GM23248 (cell line): Measurements from ENCODE around the gene PLXND1. TPM values are rescaled to one million over a fixed set of nuclear protein-coding genes. Genes with fewer than 3 reads are reported as not detected.

Experiments used
- DNase-seq: peaks from one replicate; pipeline ENCODE4 v3.0.0-alpha.2; 2015
- H2AFZ ChIP-seq: fragments of 200-600 bp; sonication (generic); 2 replicates; pipeline ENCODE4 v1.6.1; 2016; ENCODE audit warnings: antibody characterized with exemption
- H3F3A ChIP-seq: fragments of 200-600 bp; sonication (generic); 2 replicates; pipeline ENCODE4 v1.6.1; 2016; ENCODE audit warnings: mild to moderate bottlenecking, antibody characterized with exemption, mixed run types; ENCODE audit not compliant: insufficient read depth
- H3K27ac ChIP-seq: fragments of 200-600 bp; sonication (generic); 2 replicates; pipeline ENCODE4 v1.5.1; 2016; ENCODE audit warnings: mild to moderate bottlenecking
- H3K27me3 ChIP-seq: fragments of 200-600 bp; sonication (generic); replicated peaks from 2 replicates; pipeline ENCODE4 v1.6.1; 2016; ENCODE audit warnings: mild to moderate bottlenecking; ENCODE audit not compliant: insufficient read depth
- H3K36me3 ChIP-seq: fragments of 200-600 bp; sonication (generic); 2 replicates; pipeline ENCODE4 v1.6.1; 2016; ENCODE audit warnings: low read depth, mild to moderate bottlenecking
- H3K4me1 ChIP-seq: fragments of 200-600 bp; sonication (generic); 2 replicates; pipeline ENCODE4 v1.6.1; 2016; ENCODE audit warnings: mild to moderate bottlenecking; ENCODE audit not compliant: insufficient read depth
- H3K4me2 ChIP-seq: fragments of 200-600 bp; sonication (generic); one replicate; pipeline ENCODE4 v1.6.1; 2016; ENCODE audit warnings: mild to moderate bottlenecking; ENCODE audit not compliant: unreplicated experiment
- H3K4me3 ChIP-seq: fragments of 200-600 bp; sonication (generic); 2 replicates; pipeline ENCODE4 v1.5.1; 2016; ENCODE audit warnings: mild to moderate bottlenecking
- H3K79me2 ChIP-seq: fragments of 200-600 bp; sonication (generic); 2 replicates; pipeline ENCODE4 v1.6.1; 2016; ENCODE audit warnings: mild to moderate bottlenecking; ENCODE audit not compliant: insufficient read depth
- H3K9ac ChIP-seq: fragments of 200-600 bp; sonication (generic); 2 replicates; pipeline ENCODE4 v1.6.1; 2016; ENCODE audit warnings: mild to moderate bottlenecking
- H3K9me2 ChIP-seq: fragments of 200-600 bp; sonication (generic); 2 replicates; pipeline ENCODE4 v1.6.1; 2016; ENCODE audit warnings: mixed run types, mild to moderate bottlenecking, moderate library complexity; ENCODE audit not compliant: insufficient read depth
- H3K9me3 ChIP-seq: fragments of 200-600 bp; sonication (generic); one replicate; pipeline ENCODE4 v1.6.1; 2017; ENCODE audit warnings: low read depth
- H4K20me1 ChIP-seq: fragments of 200-600 bp; sonication (generic); 2 replicates; pipeline ENCODE4 v1.6.0; 2016; ENCODE audit not compliant: insufficient read depth
- EZH2 ChIP-seq: fragments of 200-600 bp; sonication (generic); IDR thresholded peaks from 2 replicates; pipeline ENCODE4 v1.6.1; 2018; ENCODE audit warnings: antibody characterized with exemption, mild to moderate bottlenecking; ENCODE audit not compliant: insufficient read depth, poor library complexity, severe bottlenecking
- EZH2phosphoT487 ChIP-seq: fragments of 200-600 bp; sonication (generic); IDR thresholded peaks from 2 replicates; pipeline ENCODE4 v1.6.1; 2018; ENCODE audit warnings: antibody characterized with exemption, moderate library complexity, mild to moderate bottlenecking, low read depth; ENCODE audit not compliant: insufficient read depth
- WGBS, 2 experiments: methylation state at CpG; one replicate each; pipeline ENCODE4 v1.1.6; 2015 to 2017; ENCODE audit warnings: low lambda C conversion rate in 2 of 2, low coverage in 1 of 2; ENCODE audit errors: missing lambda C conversion rate in 2 of 2; 5-methylcytosine and 5-hydroxymethylcytosine counted together
- in situ Hi-C: fragments of 300-500 bp; cut with MboI; formaldehyde crosslinking; loops from 2 replicates; pipeline ENCODE4 v1.15.0; 2020
- polyA plus RNA-seq: library from polyadenylated mRNA; unstranded; fragments of >200 nt; fragmentation: Nextera tagmentation; extraction: Ambion mirVana; gene quantifications from 2 replicates; pipeline ENCODE4 v1.2.1, GENCODE V29; 2016
- total RNA-seq: library from RNA; depleted of rRNA; stranded (reverse); fragments of >200 nt; shearing (Covaris generic); gene quantifications from 2 replicates; pipeline ENCODE4 v1.2.3, GENCODE V29; 2014

PLXND1 gene
- total and polyA plus RNA-seq, 2 experiments from 2014 or later = 37.4 to 83.0 TPM

GRCh38 chr3:129582799-129583198 is 23.7 kb downstream of the PLXND1 start:
- H3K4me1 ChIP-seq = peaks cover 11% of the 10 kb centered on the region
- H2AFZ ChIP-seq = no peak overlapping the region
- in situ Hi-C loops = no loop called here
- no peaks in the 10 kb centered on the region for H4K20me1 ChIP-seq
- H3K9me2 ChIP-seq = no peaks in the 10 kb centered on the region
- H3F3A ChIP-seq = no peaks in the 10 kb centered on the region
- H3K79me2 ChIP-seq = peaks cover 8% of the 10 kb centered on the region; the same call in 1 of the 2 replicates
- H3K36me3 ChIP-seq = no peaks in the 10 kb centered on the region; the same call in 1 of the 2 replicates
- DNase-seq = no peak
- H3K4me3 ChIP-seq = no peak overlapping the region
- H3K9ac ChIP-seq = no peak overlapping the region
- H3K4me2 ChIP-seq = no peak overlapping the region
- no peaks in the 10 kb centered on the region for H3K27me3 ChIP-seq
- TF ChIP-seq EZH2 (no peak), EZH2phosphoT487 (no peak)
- no peaks in the 10 kb centered on the region for H3K9me3 ChIP-seq
- H3K27ac ChIP-seq = no peak overlapping the region
- WGBS, 2 experiments = 89 to 95% methylated on average over 4 to 5 of the region's 5 CpGs

GRCh38 chr3:129581623-129582022 is 24.9 kb downstream of the PLXND1 start:
- Histone ChIP-seq H3K27ac (no peak overlapping the region), H3K4me2 (no peak overlapping the region), H3K79me2 (peaks cover 8% of the 10 kb centered on the region; the same call in 1 of the 2 replicates), H3K36me3 (no peaks in the 10 kb centered on the region; the same call in 1 of the 2 replicates), H2AFZ (no peak overlapping the region), H3K9me3 (no peaks in the 10 kb centered on the region), H3K9ac (no peak overlapping the region), H3K4me1 (no peaks in the 10 kb centered on the region), H3F3A (no peaks in the 10 kb centered on the region), H3K9me2 (no peaks in the 10 kb centered on the region), H3K4me3 (no peak overlapping the region), H3K27me3 (no peaks in the 10 kb centered on the region), H4K20me1 (no peaks in the 10 kb centered on the region)
- in situ Hi-C loops = no loop called here
- TF ChIP-seq EZH2 = no peak
- no peak for TF ChIP-seq EZH2phosphoT487
- DNase-seq = no peak
- 92 to 94% methylated on average over 8 of the region's 8 CpGs for WGBS, 2 experiments

- Histone ChIP-seq H3K9me2 (no peaks in the 10 kb centered on the region), H3K9ac (no peak overlapping the region), H3K4me3 (no peak overlapping the region), H4K20me1 (no peaks in the 10 kb centered on the region), H3K27ac (no peak overlapping the region), H3K4me1 (no peaks in the 10 kb centered on the region), H3K27me3 (no peaks in the 10 kb centered on the region), H3K36me3 (no peaks in the 10 kb centered on the region; the same call in 1 of the 2 replicates), H3F3A (no peaks in the 10 kb centered on the region), H3K9me3 (no peaks in the 10 kb centered on the region), H2AFZ (no peak overlapping the region), H3K4me2 (no peak overlapping the region), H3K79me2 (no peaks in the 10 kb centered on the region)
- 86 to 88% methylated on average over 10 of the region's 10 CpGs for WGBS, 2 experiments
- TF ChIP-seq EZH2phosphoT487 = no peak
- TF ChIP-seq EZH2 = no peak
- DNase-seq = no peak
- in situ Hi-C loops = no loop called here
These were observed 26.5 kb downstream of the PLXND1 start for GRCh38 chr3:129579991-129580390.

GRCh38 chr3:129577925-129578786 is 28.3 kb downstream of the PLXND1 start:
- Histone ChIP-seq H3K27me3 (no peaks in the 10 kb centered on the region), H3K79me2 (no peaks in the 10 kb centered on the region), H3F3A (no peaks in the 10 kb centered on the region), H3K36me3 (no peaks in the 10 kb centered on the region; the same call in 1 of the 2 replicates), H4K20me1 (no peaks in the 10 kb centered on the region), H3K4me3 (no peak overlapping the region), H3K9ac (no peak overlapping the region), H3K9me3 (no peaks in the 10 kb centered on the region), H2AFZ (no peak overlapping the region), H3K27ac (no peak overlapping the region), H3K9me2 (no peaks in the 10 kb centered on the region), H3K4me2 (no peak overlapping the region), H3K4me1 (no peaks in the 10 kb centered on the region)
- TF ChIP-seq EZH2phosphoT487 (no peak), EZH2 (no peak)
- DNase-seq = no peak
- in situ Hi-C loops = no loop called here
- WGBS, 2 experiments = 86 to 92% methylated on average over 21 of the region's 21 CpGs
